ENCODE measurements around the gene CCNQ. TPM values are rescaled to one million over a fixed set of nuclear protein-coding genes. Genes with fewer than 3 reads are reported as not detected.

CCNQ gene
- total RNA-seq (2021; fragmentation: NEBNext Ultra II Directional; extraction: Animal tissue kit (Norgen Biotek cat#: 25700)): 15.8 and 16.6 TPM in 2 replicates
- 32.1 and 34.9 TPM in 2 replicates for polyA plus RNA-seq (2011; rRNA removed)
- polyA plus RNA-seq (2011; cell fraction: cytosol; rRNA removed): 24.8 TPM
- 29.3 TPM for polyA plus RNA-seq (2011; cell fraction: nucleus; rRNA removed)
- polyA plus RNA-seq (2012, experiment 1 of 2): 15.3 to 19.7 TPM (median 16.7 TPM) in 4 replicates
- polyA plus RNA-seq (2012, experiment 2 of 2): 24.7 TPM
- polyA plus RNA-seq (2013, experiment 1 of 2): 14.3 TPM
- 15.1 TPM for polyA plus RNA-seq (2013, experiment 2 of 2)
- polyA minus RNA-seq (2011; rRNA and poly(A)+ RNA removed): 12.1 and 15.2 TPM in 2 replicates
- polyA minus RNA-seq (2011; cell fraction: cytosol; rRNA and poly(A)+ RNA removed): 11.1 TPM
- 9.1 TPM for polyA minus RNA-seq (2011; cell fraction: nucleus; rRNA and poly(A)+ RNA removed)
- long read RNA-seq, experiment 1, transcript CCNQ-204 (5 exons, 1,306 nt): major isoform, 9 of 20 reads
- long read RNA-seq, experiment 1, transcript CCNQ-202 (5 exons, 1,164 nt): minor isoform, 5 of 20 reads
- long read RNA-seq, experiment 1, partial matches to known transcripts: 4 of 20 reads
- long read RNA-seq, experiment 1, other reads (novel, unspliced or antisense): 2 of 20 reads
- long read RNA-seq, experiment 2: 0 reads

- no peak within 1 kb of the TSS for H3K27ac ChIP-seq (ENCODE audit: low read depth, low read length)
- peak within 1 kb of the TSS; percentile 23 for H3K4ac ChIP-seq (replicated peaks; ENCODE audit: insufficient read length, low read depth, low read length)
- H4K91ac ChIP-seq (replicated peaks; ENCODE audit: insufficient read length, low read length): no peak within 1 kb of the TSS
- peaks cover 0 to 3% of the 10 kb centered on the region in 2 experiments for H4K20me1 ChIP-seq (replicated peaks in 1 of 2; ENCODE audit: control insufficient read depth in 1 of 2, insufficient read depth in 2 of 2, low read length in 2 of 2)
- H3K36me3 ChIP-seq (ENCODE audit: control insufficient read depth in 2 of 4, insufficient read depth in 4 of 4, low read length in 3 of 4): 0 out of 8 replicates have a peak, but pooled peaks cover 0 to 2% (median 0%) of the 10 kb centered on the region in 4 experiments
- no peak within 1 kb of the TSS for H2BK5ac ChIP-seq (ENCODE audit: low read depth, low read length)
- peak within 1 kb of the TSS; percentile 79 to 86 for H3K4me2 ChIP-seq (ENCODE audit: insufficient read depth in 1 of 2, low read depth in 2 of 2, low read length in 2 of 2)
- WGBS, 2 experiments (ENCODE audit: extremely low coverage in 1 of 2, insufficient coverage in 1 of 2, insufficient read length in 1 of 2, insufficient replicate concordance in 2 of 2, low coverage in 1 of 2, low lambda C conversion rate in 2 of 2, missing lambda C conversion rate in 1 of 2): 2% methylated on average over 14 of the region's 79 CpGs; no CpG with 5 or more reads in 1 of the 2 experiments
- peak; percentile 69 for TF ChIP-seq PHF8 (conservative IDR thresholded peaks at IDR 0.05; ENCODE audit: low read depth, low read length)
- no peak for TF ChIP-seq SP2 (IDR thresholded peaks at IDR 0.05; ENCODE audit: low read length)
- TF ChIP-seq TAF1 (IDR thresholded peaks at IDR 0.05; ENCODE audit: low read depth, low read length): 0 out of 2 replicates have a peak, but pooled peaks have one; percentile 32
- TF ChIP-seq KDM4A (IDR thresholded peaks at IDR 0.05; ENCODE audit: low read depth, low read length, severe bottlenecking): peak; percentile 25
- CTCF ChIA-PET (ENCODE audit: partially characterized antibody): interaction anchor here (0.7 to 4.5 kb wide), 9 partner anchors 12 to 136 kb away, joined by 3 to 22 read pairs (median 4); no protein-coding TSS in a partner anchor
- H2BK120ac ChIP-seq (replicated peaks; ENCODE audit: low read depth, low read length): no peak within 1 kb of the TSS
- no peak within 1 kb of the TSS for H4K5ac ChIP-seq (ENCODE audit: insufficient read length, low read depth, low read length)
- H3K18ac ChIP-seq (ENCODE audit: extremely low read depth, low read length): no peak within 1 kb of the TSS; the same call in 1 of the 2 replicates
- H3K79me1 ChIP-seq (ENCODE audit: low read depth, low read length): no peaks in the 10 kb centered on the region
- POLR2A ChIA-PET (ENCODE audit: partially characterized antibody): interaction anchor here (0.6 to 2.0 kb wide), 3 partner anchors 14 to 307 kb away, joined by 3 to 7 read pairs (median 4); no protein-coding TSS in a partner anchor
- no peak within 1 kb of the TSS for H2AK5ac ChIP-seq (ENCODE audit: low read depth, low read length)
- no peak within 1 kb of the TSS for H3K56ac ChIP-seq (replicated peaks; ENCODE audit: insufficient read length, low read depth, low read length)
- peak within 1 kb of the TSS; percentile 81; the same call in 1 of the 2 replicates for H2AFZ ChIP-seq (ENCODE audit: low read length)
- peak in 1 of 2 experiments; percentile 53 for DNase-seq (ENCODE audit: low read depth in 1 of 2, low spot score in 2 of 2)
- peak within 1 kb of the TSS in 3 of 4 experiments; percentile 8 to 43 (median 37); a peak in 3 of 7 replicates for H3K9ac ChIP-seq (replicated peaks in 1 of 4; ENCODE audit: extremely low read depth in 1 of 4, low read depth in 3 of 4, low read length in 3 of 4)
- peaks cover 0 to 8% (median 0%) of the 10 kb centered on the region in 4 experiments; a peak in 3 of 7 replicates for H3K27me3 ChIP-seq (replicated peaks in 1 of 4; ENCODE audit: control insufficient read depth in 3 of 4, extremely low read depth in 1 of 4, insufficient read depth in 3 of 4, low read length in 3 of 4)
- H3K14ac ChIP-seq (ENCODE audit: insufficient read length): no peak within 1 kb of the TSS
- H3K9me3 ChIP-seq (ENCODE audit: insufficient read depth in 2 of 2, low read depth in 1 of 2, low read length in 1 of 2): no peaks in the 10 kb centered on the region
- H2BK12ac ChIP-seq (ENCODE audit: low read depth, low read length): no peak within 1 kb of the TSS
- H3K4me3 ChIP-seq (ENCODE audit: extremely low read depth in 1 of 4, insufficient read depth in 2 of 4, low read depth in 3 of 4, low read length in 4 of 4): peak within 1 kb of the TSS; percentile 56 to 88 (median 68)
- peaks cover 0 to 5% of the 10 kb centered on the region in 2 experiments; a peak in 1 of 4 replicates for H3K79me2 ChIP-seq (ENCODE audit: control insufficient read depth in 1 of 2, insufficient read depth in 2 of 2, low read length in 2 of 2)
- no peak within 1 kb of the TSS for H2BK15ac ChIP-seq (ENCODE audit: low read length)
- H4K8ac ChIP-seq (ENCODE audit: extremely low read depth, insufficient read depth, low read length): peak within 1 kb of the TSS; percentile 5; the same call in 1 of the 2 replicates
- peaks cover 3% of the 10 kb centered on the region; the same call in 1 of the 2 replicates for H3K23me2 ChIP-seq (ENCODE audit: low read depth, low read length)
- no peak for FAIRE-seq
- no peak within 1 kb of the TSS for H2BK20ac ChIP-seq (ENCODE audit: low read length)
- peaks cover 0 to 4% (median 0%) of the 10 kb centered on the region in 4 experiments; a peak in 1 of 7 replicates for H3K4me1 ChIP-seq (replicated peaks in 1 of 4; ENCODE audit: control insufficient read depth in 3 of 4, insufficient read depth in 4 of 4, low read length in 3 of 4)
- H3K23ac ChIP-seq (ENCODE audit: insufficient read length): no peak within 1 kb of the TSS
Observed at GRCh38 chrX:153598541-153599191, at the start of gene CCNQ. CCNQ (minus strand) TSS chrX:153599139; CDS start chrX:153599073, 66 bp downstream.

Measured in H1 (cell line).